ENCODE data around the gene MLLT10. TPM values are rescaled to one million over a fixed set of nuclear protein-coding genes. Genes with fewer than 3 reads are reported as not detected.

MLLT10 gene
- total and polyA plus RNA-seq, 9 of the 15 experiments (the other 6 are each of a cell fraction or from before 2014, with no cell fraction given): 18.8 to 81.4 (median 64.2) TPM

- H3K9ac ChIP-seq (ENCODE audit: insufficient read depth in 1 of 2, low read depth in 2 of 2, low read length in 2 of 2): no peak overlapping the region
- TF ChIP-seq CHD1 (IDR thresholded peaks at IDR 0.05; ENCODE audit: low read length): no peak
- TF ChIP-seq ELK3 (CRISPR knock-in tag; IDR thresholded peaks at IDR 0.05): no peak
- no peak for TF ChIP-seq BCL6 (CRISPR knock-in tag; IDR thresholded peaks at IDR 0.05)
- TF ChIP-seq ZNF766 (CRISPR knock-in tag; conservative IDR thresholded peaks at IDR 0.05): no peak
- ATAC-seq (no peak), FAIRE-seq (no peak), DNase-seq (ENCODE audit: extremely low read depth in 1 of 4, low spot score in 3 of 4) (no peak)
- H3K27ac ChIP-seq (ENCODE audit: extremely low read depth, low read depth, low read length): no peak overlapping the region
- H3K36me3 ChIP-seq (ENCODE audit: control insufficient read depth, insufficient read depth, low read length): peaks cover 53% of the 10 kb centered on the region
- no peaks in the 10 kb centered on the region for H3K27me3 ChIP-seq (ENCODE audit: control insufficient read depth in 2 of 2, insufficient read depth in 2 of 2, low read length in 2 of 2)
- no peak overlapping the region for H2AFZ ChIP-seq (ENCODE audit: low read depth, low read length)
- no peaks in the 10 kb centered on the region for H3K9me1 ChIP-seq (ENCODE audit: control insufficient read depth, insufficient read depth, low read length)
- H3K4me2 ChIP-seq (ENCODE audit: insufficient read depth, low read length): no peak overlapping the region
- POLR2A ChIA-PET: interaction anchor here (0.5 to 0.7 kb wide), 2 partner anchors 116 to 143 kb away, joined by 4 read pairs; no protein-coding TSS in a partner anchor
- 93% methylated on average over 1 of the region's 1 CpG for WGBS (ENCODE audit: insufficient coverage, low coverage, missing lambda C conversion rate)
- peaks cover 26% of the 10 kb centered on the region for H3K79me2 ChIP-seq (ENCODE audit: control insufficient read depth, insufficient read depth, low read length)
- H3K4me1 ChIP-seq (replicated peaks in 1 of 2; ENCODE audit: control insufficient read depth in 2 of 2, insufficient read depth in 2 of 2, low read length in 2 of 2): no peaks in the 10 kb centered on the region
- CTCF ChIA-PET (ENCODE audit: low intra/inter-chr PET ratio): no interaction called here
- in situ Hi-C loops (cut with MboI): no loop called here
- no peak overlapping the region for H3K4me3 ChIP-seq
- 0 out of 2 replicates have a peak, but pooled peaks cover 2% of the 10 kb centered on the region for H3K9me3 ChIP-seq (replicated peaks; ENCODE audit: control insufficient read depth, insufficient read depth, low read depth, low read length)
- no peaks in the 10 kb centered on the region for H4K20me1 ChIP-seq (replicated peaks; ENCODE audit: control insufficient read depth, insufficient read depth, low read length)
- no TSS peak for BruUV-seq (replicated peaks)
- intact Hi-C loops (cut with micrococcal nuclease): no loop called here
Observed at GRCh38 chr10:21692916-21693315, 158.9 kb downstream of the MLLT10 start.

GRCh38 chr10:21693418-21693817 is 159.4 kb downstream of the MLLT10 start:
- no TSS peak for BruUV-seq (replicated peaks)
- no peaks in the 10 kb centered on the region for H3K4me1 ChIP-seq (replicated peaks in 1 of 2; ENCODE audit: control insufficient read depth in 2 of 2, insufficient read depth in 2 of 2, low read length in 2 of 2)
- 88% methylated on average over 5 of the region's 5 CpGs for WGBS (ENCODE audit: insufficient coverage, low coverage, missing lambda C conversion rate)
- no peaks in the 10 kb centered on the region for H3K27me3 ChIP-seq (ENCODE audit: control insufficient read depth in 2 of 2, insufficient read depth in 2 of 2, low read length in 2 of 2)
- H3K9me1 ChIP-seq (ENCODE audit: control insufficient read depth, insufficient read depth, low read length): no peaks in the 10 kb centered on the region
- FAIRE-seq (no peak), DNase-seq (ENCODE audit: extremely low read depth in 1 of 4, low spot score in 3 of 4) (no peak), ATAC-seq (no peak)
- no peak overlapping the region for H3K9ac ChIP-seq (ENCODE audit: insufficient read depth in 1 of 2, low read depth in 2 of 2, low read length in 2 of 2)
- H3K4me3 ChIP-seq: no peak overlapping the region
- peaks cover 6% of the 10 kb centered on the region; the same call in 1 of the 2 replicates for H3K9me3 ChIP-seq (replicated peaks; ENCODE audit: control insufficient read depth, insufficient read depth, low read depth, low read length)
- in situ Hi-C loops (cut with MboI): no loop called here
- H3K4me2 ChIP-seq (ENCODE audit: insufficient read depth, low read length): no peak overlapping the region
- H3K27ac ChIP-seq (ENCODE audit: extremely low read depth, low read depth, low read length): no peak overlapping the region
- ChIA-PET CTCF (ENCODE audit: low intra/inter-chr PET ratio) (no interaction called here), POLR2A (interaction anchor here (0.7 kb wide), 2 partner anchors 143 to 245 kb away, joined by 3 to 4 read pairs; no protein-coding TSS in a partner anchor)
- intact Hi-C loops (cut with micrococcal nuclease): no loop called here
- peaks cover 31% of the 10 kb centered on the region for H3K79me2 ChIP-seq (ENCODE audit: control insufficient read depth, insufficient read depth, low read length)
- TF ChIP-seq HDAC1 (IDR thresholded peaks at IDR 0.05): no peak
- no peak for TF ChIP-seq WHSC1 (IDR thresholded peaks at IDR 0.05; ENCODE audit: low read length)
- no peak overlapping the region for H2AFZ ChIP-seq (ENCODE audit: low read depth, low read length)
- peaks cover 53% of the 10 kb centered on the region for H3K36me3 ChIP-seq (ENCODE audit: control insufficient read depth, insufficient read depth, low read length)
- no peaks in the 10 kb centered on the region for H4K20me1 ChIP-seq (replicated peaks; ENCODE audit: control insufficient read depth, insufficient read depth, low read length)
